Pancreas (tissue), 10 donors: Measurements from ENCODE around the gene MRPL42. TPM values are rescaled to one million over a fixed set of nuclear protein-coding genes. Genes with fewer than 3 reads are reported as not detected.

Experiments
- ATAC-seq, 4 donors: fragments of 200-7000 bp; cut with Tn5 transposase; one replicate each; pipeline versions ENCODE4 v1.8.0 to v1.9.1; 2020; ENCODE audit warnings: mild to moderate bottlenecking in 4 of 4, moderate library complexity in 4 of 4
- DNase-seq, 6 donors: peaks; one replicate each; pipeline ENCODE4 v3.0.0-alpha.2; 2020
- FAIRE-seq: peaks from 2 replicates; lab custom pipeline; 2012; peaks lifted over from hg19 to GRCh38; lab: Jason Lieb, UNC
- H3K27ac ChIP-seq, 4 donors: fragments of 200-600 bp; sonication (generic); 1 replicate in 3 of 4; 2 replicates in 1 of 4; pipeline versions ENCODE4 v1.5.0 to v1.8.0; 2020
- H3K27me3 ChIP-seq, 4 donors: fragments of 200-600 bp; one replicate each; pipeline ENCODE4 v1.8.0; 2021
- H3K36me3 ChIP-seq, 3 donors: fragments of 200-600 bp; sonication (generic) in 1 of 3; one replicate each; pipeline versions ENCODE4 v1.5.0 to v1.8.0; 2020 to 2021
- H3K4me1 ChIP-seq, 3 donors: fragments of 200-600 bp; one replicate each; pipeline ENCODE4 v1.8.0; 2021
- H3K4me3 ChIP-seq, 4 donors: fragments of 200-600 bp; sonication (generic) in 2 of 4; one replicate each; pipeline versions ENCODE4 v1.5.0 to v1.8.0; 2020 to 2021
- H3K9me3 ChIP-seq, 4 donors: fragments of 200-600 bp; one replicate each; pipeline ENCODE4 v1.8.0; 2021
- WGBS, 2 donors: extraction: QIAGEN DNeasy Blood & Tissue Kit; methylation state at CpG; one replicate each; pipeline ENCODE4 v1.1.7; 2013; 5-methylcytosine and 5-hydroxymethylcytosine counted together
- intact Hi-C, 3 donors: fragments of 100-400 bp; cut with DNase I; formaldehyde crosslinking; loops; one replicate each; pipeline versions ENCODE4 v1.11.1 to v1.14.2; 2022
- polyA plus RNA-seq, 2 donors: library from polyadenylated mRNA; stranded (reverse); fragments of 200-250 nt; gene quantifications; one replicate each; pipeline ENCODE4 v1.2.3, GENCODE V29; 2013
- total RNA-seq, 6 donors: library from RNA; stranded (reverse); fragmentation: NEBNext Ultra II Directional in 4 of 6; extraction: Animal tissue kit (Norgen Biotek cat#: 25700) in 4 of 6; gene quantifications; one replicate each; pipeline versions ENCODE4 v1.2.1 to v1.2.4, GENCODE V29; 2021 to 2023
- TF ChIP-seq, protein P1 (sequence below), 4 donors: fragments of 200-600 bp; sonication (generic) in 3 of 4; IDR thresholded peaks; one replicate each; pipeline versions ENCODE4 v1.5.0 to v1.8.0; 2021; ENCODE audit warnings: antibody characterized with exemption in 4 of 4
- donor health status: healthy with polysubstance abuse.
- donor health status: DM: no; HTN: no; CAD: no; lungs with moderate emphysema.
- donor health status: DM: no; HTN: no; CAD: no.
- donor health status: control.
- donor health status: control.
- donor health status: Bipolar disorder and iron deficiency.
- donor health status: DM: yes; HTN: yes; CAD: no.
- donor health status: DM: no; HTN: no; CAD: no.
- donor health status: DM: no; HTN: no; CAD: no.
- donor health status: DM: yes; HTN: yes; CAD: no.

Gene MRPL42
- total and polyA plus RNA-seq, 8 donors, result 11.8 to 28.6 (median 22.8) TPM

DNA sequence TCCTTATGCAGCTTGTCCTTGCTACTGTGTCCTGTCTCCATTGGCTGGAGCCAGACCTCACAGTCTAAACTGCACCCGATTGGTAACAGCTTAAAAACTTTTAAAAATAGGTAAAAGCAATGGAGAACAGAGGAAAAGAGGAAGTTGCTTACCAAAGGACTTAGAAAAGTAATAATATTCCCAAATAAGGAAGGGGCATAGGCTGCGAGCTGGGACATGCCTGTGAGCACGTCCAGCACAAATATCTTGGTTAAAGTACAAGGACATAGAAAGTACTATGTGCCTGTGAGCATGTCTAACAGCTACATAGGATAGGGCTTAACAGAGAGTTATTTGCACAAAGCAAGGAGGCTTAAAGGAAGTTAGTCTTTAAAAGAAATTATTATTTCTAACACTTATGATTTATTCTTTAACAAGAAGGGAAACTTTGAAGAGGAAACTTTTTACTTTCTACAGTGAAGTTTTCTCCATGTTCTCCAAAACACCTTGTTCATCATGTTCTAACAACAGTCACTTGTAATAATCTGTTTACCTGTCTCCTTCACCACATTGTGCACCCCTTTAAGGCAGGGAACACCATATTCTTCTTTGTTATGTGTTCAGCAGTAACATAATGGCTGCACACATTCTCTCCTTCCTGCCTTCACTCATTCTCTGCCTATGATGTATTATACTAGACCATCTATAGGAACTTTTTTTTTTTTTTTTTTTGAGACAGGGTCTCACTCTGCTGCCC lies 15.7 kb upstream of the MRPL42 start:
- Histone ChIP-seq H3K27me3 (no peaks in the 10 kb centered on the region), H3K4me3 (no peak overlapping the region), H3K9me3 (no peaks in the 10 kb centered on the region), H3K27ac (no peak overlapping the region), H3K36me3 (no peaks in the 10 kb centered on the region), H3K4me1 (peaks cover 0 to 4% (median 0%) of the 10 kb centered on the region in 3 donors)
- TF ChIP-seq, protein P1, sequence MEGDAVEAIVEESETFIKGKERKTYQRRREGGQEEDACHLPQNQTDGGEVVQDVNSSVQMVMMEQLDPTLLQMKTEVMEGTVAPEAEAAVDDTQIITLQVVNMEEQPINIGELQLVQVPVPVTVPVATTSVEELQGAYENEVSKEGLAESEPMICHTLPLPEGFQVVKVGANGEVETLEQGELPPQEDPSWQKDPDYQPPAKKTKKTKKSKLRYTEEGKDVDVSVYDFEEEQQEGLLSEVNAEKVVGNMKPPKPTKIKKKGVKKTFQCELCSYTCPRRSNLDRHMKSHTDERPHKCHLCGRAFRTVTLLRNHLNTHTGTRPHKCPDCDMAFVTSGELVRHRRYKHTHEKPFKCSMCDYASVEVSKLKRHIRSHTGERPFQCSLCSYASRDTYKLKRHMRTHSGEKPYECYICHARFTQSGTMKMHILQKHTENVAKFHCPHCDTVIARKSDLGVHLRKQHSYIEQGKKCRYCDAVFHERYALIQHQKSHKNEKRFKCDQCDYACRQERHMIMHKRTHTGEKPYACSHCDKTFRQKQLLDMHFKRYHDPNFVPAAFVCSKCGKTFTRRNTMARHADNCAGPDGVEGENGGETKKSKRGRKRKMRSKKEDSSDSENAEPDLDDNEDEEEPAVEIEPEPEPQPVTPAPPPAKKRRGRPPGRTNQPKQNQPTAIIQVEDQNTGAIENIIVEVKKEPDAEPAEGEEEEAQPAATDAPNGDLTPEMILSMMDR (IDR thresholded peaks at IDR 0.05), result no peak
- FAIRE-seq (no peak), DNase-seq (no peak), ATAC-seq (no peak)
- 42 to 44% methylated on average over 3 of the region's 3 CpGs for WGBS, 2 donors
- intact Hi-C loops, result no loop called here

DNA sequence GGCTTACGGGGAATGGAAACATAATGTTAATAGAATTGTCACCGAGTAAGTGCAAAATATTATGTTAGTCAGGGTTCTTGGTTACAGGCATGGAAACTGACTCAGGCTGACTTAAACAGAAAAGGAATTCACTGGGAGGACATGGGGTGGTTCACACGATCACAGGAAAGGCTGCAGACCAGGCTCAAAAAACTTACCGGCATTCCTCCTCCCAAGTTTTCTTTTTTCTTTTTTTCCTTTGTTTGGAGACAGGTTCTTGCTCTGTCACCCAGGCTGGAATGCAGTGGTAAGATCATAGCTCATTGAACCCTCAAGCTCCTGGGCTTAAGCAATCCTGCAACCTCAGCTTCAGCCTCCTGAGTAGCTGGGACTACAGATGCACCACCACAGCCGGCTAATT lies 13.7 kb upstream of the MRPL42 start:
- TF ChIP-seq, protein P1 (IDR thresholded peaks at IDR 0.05), result no peak
- Histone ChIP-seq H3K9me3 (no peaks in the 10 kb centered on the region), H3K36me3 (no peaks in the 10 kb centered on the region), H3K27me3 (no peaks in the 10 kb centered on the region), H3K4me1 (peaks cover 0 to 4% (median 0%) of the 10 kb centered on the region in 3 donors), H3K4me3 (no peak overlapping the region), H3K27ac (no peak overlapping the region)
- DNase-seq (no peak), ATAC-seq (no peak), FAIRE-seq (no peak)
- WGBS, 2 donors, result 86 to 88% methylated on average over 5 of the region's 5 CpGs
- intact Hi-C loops, result no loop called here

DNA sequence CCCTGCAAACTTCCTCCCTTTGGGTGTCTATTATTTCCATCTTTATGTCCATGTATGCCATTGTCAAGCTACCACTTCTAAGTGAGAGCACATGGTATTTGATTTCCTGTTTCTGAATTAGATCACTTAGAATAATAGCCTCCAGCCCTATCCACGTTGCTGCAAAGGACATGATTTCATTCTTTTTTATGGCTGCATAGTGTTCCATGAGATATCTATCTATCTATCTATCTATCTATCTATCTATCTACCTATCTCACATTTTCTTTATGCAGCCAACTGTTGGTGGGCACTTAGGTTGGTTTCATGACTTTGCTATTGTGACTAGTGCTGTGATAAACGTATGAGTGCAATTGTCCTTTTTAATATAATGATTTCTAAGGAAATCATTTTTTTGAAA lies 11.2 kb upstream of the MRPL42 start:
- no peak overlapping the region for H3K4me3 ChIP-seq
- TF ChIP-seq, protein P1 (IDR thresholded peaks at IDR 0.05), result no peak
- ATAC-seq (no peak), DNase-seq (no peak), FAIRE-seq (no peak)
- H3K27ac ChIP-seq, result no peak overlapping the region
- no peaks in the 10 kb centered on the region for H3K9me3 ChIP-seq
- H3K36me3 ChIP-seq, result no peaks in the 10 kb centered on the region
- H3K4me1 ChIP-seq, result no peaks in the 10 kb centered on the region
- intact Hi-C loops, result no loop called here
- 64 to 79% methylated on average over 2 of the region's 2 CpGs for WGBS, 2 donors
- H3K27me3 ChIP-seq, result no peaks in the 10 kb centered on the region

DNA sequence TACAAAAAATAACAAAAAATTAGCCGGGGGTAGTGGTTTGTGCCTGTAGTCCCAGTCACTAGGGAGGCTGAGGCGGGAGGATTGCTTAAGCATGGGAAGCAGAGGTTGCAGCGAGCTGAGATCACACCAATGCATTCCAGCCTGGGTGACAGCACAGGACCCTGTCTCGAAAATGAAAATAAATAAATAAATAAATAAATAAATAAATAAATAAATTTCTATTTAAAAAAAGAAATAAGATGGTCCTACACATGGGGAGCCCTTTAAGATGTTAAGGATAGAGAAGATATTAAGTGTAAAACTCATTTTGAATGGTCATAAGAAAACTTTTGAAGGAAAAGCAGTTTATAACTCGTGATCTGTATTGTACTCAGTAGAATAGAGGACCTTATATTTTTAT lies 8.2 kb upstream of the MRPL42 start:
- FAIRE-seq (no peak), ATAC-seq (no peak), DNase-seq (no peak)
- intact Hi-C loops, result no loop called here
- Histone ChIP-seq H3K4me1 (no peaks in the 10 kb centered on the region), H3K36me3 (no peaks in the 10 kb centered on the region), H3K4me3 (no peak overlapping the region), H3K27ac (no peak overlapping the region), H3K9me3 (no peaks in the 10 kb centered on the region), H3K27me3 (no peaks in the 10 kb centered on the region)
- TF ChIP-seq, protein P1 (IDR thresholded peaks at IDR 0.05), result no peak
- WGBS, 2 donors, result 84 to 92% methylated on average over 5 of the region's 5 CpGs

DNA sequence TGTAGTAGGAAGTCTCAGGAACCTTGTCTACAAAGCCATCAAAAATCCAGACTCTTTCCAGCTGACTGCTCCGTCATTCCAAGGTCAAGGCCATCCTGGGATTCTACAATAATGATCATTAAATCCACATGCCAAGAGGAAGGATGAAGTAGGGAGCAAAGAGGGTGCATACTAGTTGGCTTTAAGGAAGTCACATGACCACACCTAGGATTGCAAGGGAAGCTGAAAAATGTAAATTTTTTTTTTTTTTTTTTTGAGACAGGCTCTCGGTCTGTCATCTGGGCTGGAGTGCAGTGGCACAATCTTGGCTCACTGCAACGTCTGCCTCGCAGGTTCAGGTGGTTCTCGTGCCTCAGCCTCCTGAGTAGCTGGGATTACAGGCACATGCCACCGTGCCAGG lies 7.3 kb upstream of the MRPL42 start:
- TF ChIP-seq, protein P1 (IDR thresholded peaks at IDR 0.05), result no peak
- no peak for ATAC-seq
- Histone ChIP-seq H3K27ac (no peak overlapping the region), H3K9me3 (no peaks in the 10 kb centered on the region), H3K4me3 (no peak overlapping the region), H3K27me3 (no peaks in the 10 kb centered on the region), H3K4me1 (no peaks in the 10 kb centered on the region), H3K36me3 (no peaks in the 10 kb centered on the region)
- intact Hi-C loops, result no loop called here
- 38 to 39% methylated on average over 6 of the region's 6 CpGs for WGBS, 2 donors
- no peak for FAIRE-seq
- no peak for DNase-seq
